DOHH2 (cell line): Measurements from ENCODE around the gene SSBP2.

ENCODE experiments used
- EZH2phosphoT487 ChIP-seq: fragments of 200-600 bp; sonication (generic); IDR thresholded peaks from 2 replicates; pipeline ENCODE4 v1.6.1; 2017; ENCODE audit warnings: borderline replicate concordance, mild to moderate bottlenecking, antibody characterized with exemption, low read length, moderate library complexity, mixed read lengths
- TF ChIP-seq, protein P1 (sequence below): fragments of 200-600 bp; sonication (generic); IDR thresholded peaks from one replicate; pipeline ENCODE4 v1.5.1; 2014; ENCODE audit warnings: antibody characterized with exemption, mild to moderate bottlenecking, low read depth, low read length; ENCODE audit not compliant: poor library complexity, severe bottlenecking

DNA sequence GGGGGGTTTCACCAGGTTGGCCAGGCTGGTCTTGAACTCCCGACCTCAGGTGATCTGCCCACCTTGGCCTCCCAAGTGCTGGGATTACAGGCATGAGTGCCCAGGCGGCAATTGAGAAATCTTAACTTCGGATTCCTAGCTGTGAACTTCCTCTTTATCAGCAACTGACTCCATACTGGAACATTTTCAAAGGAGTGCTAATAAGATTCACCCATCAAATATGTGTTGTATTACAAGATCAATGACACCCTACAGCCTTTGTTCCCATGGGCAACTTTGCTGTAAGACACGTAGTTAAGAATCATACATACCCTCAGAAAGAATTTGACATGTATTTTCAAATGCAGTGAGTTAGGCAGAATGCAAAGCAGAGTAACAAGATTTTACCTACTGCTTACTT is 333.8 kb downstream of the SSBP2 start:
- TF ChIP-seq, protein P1, sequence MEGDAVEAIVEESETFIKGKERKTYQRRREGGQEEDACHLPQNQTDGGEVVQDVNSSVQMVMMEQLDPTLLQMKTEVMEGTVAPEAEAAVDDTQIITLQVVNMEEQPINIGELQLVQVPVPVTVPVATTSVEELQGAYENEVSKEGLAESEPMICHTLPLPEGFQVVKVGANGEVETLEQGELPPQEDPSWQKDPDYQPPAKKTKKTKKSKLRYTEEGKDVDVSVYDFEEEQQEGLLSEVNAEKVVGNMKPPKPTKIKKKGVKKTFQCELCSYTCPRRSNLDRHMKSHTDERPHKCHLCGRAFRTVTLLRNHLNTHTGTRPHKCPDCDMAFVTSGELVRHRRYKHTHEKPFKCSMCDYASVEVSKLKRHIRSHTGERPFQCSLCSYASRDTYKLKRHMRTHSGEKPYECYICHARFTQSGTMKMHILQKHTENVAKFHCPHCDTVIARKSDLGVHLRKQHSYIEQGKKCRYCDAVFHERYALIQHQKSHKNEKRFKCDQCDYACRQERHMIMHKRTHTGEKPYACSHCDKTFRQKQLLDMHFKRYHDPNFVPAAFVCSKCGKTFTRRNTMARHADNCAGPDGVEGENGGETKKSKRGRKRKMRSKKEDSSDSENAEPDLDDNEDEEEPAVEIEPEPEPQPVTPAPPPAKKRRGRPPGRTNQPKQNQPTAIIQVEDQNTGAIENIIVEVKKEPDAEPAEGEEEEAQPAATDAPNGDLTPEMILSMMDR: no peak
- no peak for TF ChIP-seq EZH2phosphoT487
